Body of pancreas (tissue), 4 donors: ENCODE measurements around the gene MTRFR.

Source experiments
- POLR2A ChIP-seq, 3 donors: fragments of 450-650 bp; IDR thresholded peaks; one replicate each; pipeline ENCODE4 v1.6.1; 2016; ENCODE audit warnings: antibody characterized with exemption in 3 of 3, mild to moderate bottlenecking in 2 of 3
- TF ChIP-seq, protein P1 (sequence below), 7 experiments: fragments of 450-650 bp in 4 of 7; fragments of 200-600 bp in 3 of 7; sonication (generic) in 3 of 7; IDR thresholded peaks; one replicate each; pipeline ENCODE4 v1.5.1; 2016 to 2019; ENCODE audit warnings: antibody characterized with exemption in 7 of 7

DNA sequence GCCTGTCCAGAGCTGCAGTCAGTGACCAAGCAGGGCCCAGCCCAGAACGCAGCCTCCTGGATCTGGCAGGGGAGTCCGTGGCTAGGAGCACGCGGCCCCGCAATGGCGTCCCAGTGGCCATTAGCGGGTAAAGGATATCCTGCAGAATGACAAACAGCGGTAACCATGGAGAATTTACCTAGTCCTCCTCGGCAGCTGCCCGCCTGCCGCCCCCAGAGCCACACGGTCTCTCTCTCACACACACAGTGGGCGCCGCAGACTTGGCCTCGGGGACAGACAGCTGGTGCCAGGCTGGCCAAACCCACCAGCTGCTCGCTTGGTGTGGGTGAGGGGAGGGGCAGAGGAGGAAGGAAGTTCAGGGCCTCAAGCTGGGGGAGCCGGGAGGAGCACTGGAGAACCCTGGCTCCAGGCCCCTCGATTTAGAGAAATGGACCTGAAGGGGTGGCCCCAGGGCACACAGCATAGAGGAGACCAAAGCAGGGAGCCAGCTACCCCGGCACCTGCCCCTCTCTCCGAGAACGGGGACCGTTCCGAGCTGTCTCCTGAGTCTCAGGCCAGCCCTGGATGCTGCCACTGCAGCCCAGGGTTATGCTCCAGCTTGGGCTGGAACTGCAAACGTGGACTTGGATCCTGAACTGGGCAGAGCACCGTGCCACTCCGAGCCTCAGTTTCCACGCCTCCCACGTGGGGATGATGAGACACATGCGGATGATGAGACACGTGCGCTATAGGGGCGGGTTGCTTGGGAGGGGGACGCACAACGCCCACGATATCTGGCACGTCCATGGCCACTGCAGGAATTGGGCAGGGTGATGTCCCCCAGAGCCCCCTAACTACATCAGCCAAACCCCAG is 35.0 kb downstream of the MTRFR start:
- TF ChIP-seq, protein P1, sequence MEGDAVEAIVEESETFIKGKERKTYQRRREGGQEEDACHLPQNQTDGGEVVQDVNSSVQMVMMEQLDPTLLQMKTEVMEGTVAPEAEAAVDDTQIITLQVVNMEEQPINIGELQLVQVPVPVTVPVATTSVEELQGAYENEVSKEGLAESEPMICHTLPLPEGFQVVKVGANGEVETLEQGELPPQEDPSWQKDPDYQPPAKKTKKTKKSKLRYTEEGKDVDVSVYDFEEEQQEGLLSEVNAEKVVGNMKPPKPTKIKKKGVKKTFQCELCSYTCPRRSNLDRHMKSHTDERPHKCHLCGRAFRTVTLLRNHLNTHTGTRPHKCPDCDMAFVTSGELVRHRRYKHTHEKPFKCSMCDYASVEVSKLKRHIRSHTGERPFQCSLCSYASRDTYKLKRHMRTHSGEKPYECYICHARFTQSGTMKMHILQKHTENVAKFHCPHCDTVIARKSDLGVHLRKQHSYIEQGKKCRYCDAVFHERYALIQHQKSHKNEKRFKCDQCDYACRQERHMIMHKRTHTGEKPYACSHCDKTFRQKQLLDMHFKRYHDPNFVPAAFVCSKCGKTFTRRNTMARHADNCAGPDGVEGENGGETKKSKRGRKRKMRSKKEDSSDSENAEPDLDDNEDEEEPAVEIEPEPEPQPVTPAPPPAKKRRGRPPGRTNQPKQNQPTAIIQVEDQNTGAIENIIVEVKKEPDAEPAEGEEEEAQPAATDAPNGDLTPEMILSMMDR (IDR thresholded peaks at IDR 0.05): no peak
- no peak for TF ChIP-seq POLR2A (IDR thresholded peaks at IDR 0.05)
